ENCODE results near the gene EDN2. TPM values are rescaled to one million over a fixed set of nuclear protein-coding genes. Genes with fewer than 3 reads are reported as not detected.

EDN2 gene
- total and polyA plus RNA-seq, 9 donors, result 0.20 to 24.8 (median 0.36) TPM; not detected in 4

DNA sequence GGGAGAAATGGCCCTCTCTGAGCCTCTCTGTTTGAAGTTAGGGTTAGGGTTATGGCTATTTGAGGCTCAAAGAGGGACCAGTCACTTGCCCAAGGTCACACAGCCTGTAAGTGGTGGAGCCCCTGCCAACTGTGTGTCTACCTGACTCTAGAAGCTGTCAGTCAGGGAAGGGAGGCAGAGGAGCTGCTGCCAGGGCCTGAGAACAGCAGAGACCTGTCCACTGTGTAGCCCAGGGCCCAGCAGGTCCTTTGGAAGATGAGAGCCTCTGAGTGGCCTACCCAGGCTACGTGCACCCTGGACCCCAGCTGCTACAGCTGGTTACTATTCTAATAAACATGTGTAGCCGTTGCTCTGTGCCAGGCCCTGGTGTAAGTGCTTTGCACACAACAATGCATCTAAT lies 15.1 kb upstream of the EDN2 start:
- Histone ChIP-seq H3K9me3 (no peaks in the 10 kb centered on the region), H3K4me3 (no peak overlapping the region), H3K27me3 (no peaks in the 10 kb centered on the region), H3K36me3 (no peaks in the 10 kb centered on the region), H3K27ac (no peak overlapping the region), H3K4me1 (ENCODE audit: insufficient read depth) (peaks cover 6% of the 10 kb centered on the region)
- no peak for DNase-seq
- 73 to 83% (median 82%) methylated on average over 2 of the region's 2 CpGs for WGBS, 3 donors
- intact Hi-C loops (cut with DNase I), result no loop called here
- TF ChIP-seq EP300 (IDR thresholded peaks at IDR 0.05), result no peak
- TF ChIP-seq, protein P1, sequence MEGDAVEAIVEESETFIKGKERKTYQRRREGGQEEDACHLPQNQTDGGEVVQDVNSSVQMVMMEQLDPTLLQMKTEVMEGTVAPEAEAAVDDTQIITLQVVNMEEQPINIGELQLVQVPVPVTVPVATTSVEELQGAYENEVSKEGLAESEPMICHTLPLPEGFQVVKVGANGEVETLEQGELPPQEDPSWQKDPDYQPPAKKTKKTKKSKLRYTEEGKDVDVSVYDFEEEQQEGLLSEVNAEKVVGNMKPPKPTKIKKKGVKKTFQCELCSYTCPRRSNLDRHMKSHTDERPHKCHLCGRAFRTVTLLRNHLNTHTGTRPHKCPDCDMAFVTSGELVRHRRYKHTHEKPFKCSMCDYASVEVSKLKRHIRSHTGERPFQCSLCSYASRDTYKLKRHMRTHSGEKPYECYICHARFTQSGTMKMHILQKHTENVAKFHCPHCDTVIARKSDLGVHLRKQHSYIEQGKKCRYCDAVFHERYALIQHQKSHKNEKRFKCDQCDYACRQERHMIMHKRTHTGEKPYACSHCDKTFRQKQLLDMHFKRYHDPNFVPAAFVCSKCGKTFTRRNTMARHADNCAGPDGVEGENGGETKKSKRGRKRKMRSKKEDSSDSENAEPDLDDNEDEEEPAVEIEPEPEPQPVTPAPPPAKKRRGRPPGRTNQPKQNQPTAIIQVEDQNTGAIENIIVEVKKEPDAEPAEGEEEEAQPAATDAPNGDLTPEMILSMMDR (IDR thresholded peaks at IDR 0.05), result no peak
- no peak for TF ChIP-seq POLR2A (IDR thresholded peaks at IDR 0.05)

DNA sequence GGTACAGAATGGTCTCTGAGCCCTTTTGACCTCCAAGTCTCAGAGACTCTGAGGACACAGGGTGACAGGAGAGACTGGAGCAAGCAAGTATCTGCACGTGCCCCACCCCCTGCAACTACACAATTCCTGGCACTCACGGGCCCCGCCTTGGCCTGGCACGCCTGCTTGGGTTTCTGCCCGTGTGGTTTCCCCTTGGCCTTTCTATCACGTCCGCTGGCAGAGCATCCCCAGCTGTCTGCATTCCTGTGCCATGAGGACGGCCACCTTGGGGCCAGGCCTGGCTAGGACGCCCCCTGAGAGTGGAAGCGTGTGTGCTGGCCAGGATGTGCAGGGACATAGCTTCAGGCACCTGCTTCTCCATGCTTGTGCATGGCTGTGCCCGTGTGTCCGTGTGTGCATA lies 14.3 kb upstream of the EDN2 start:
- H3K27me3 ChIP-seq, result no peaks in the 10 kb centered on the region
- H3K27ac ChIP-seq, result peak overlapping the region in 1 of 2 donors; percentile 14
- H3K4me3 ChIP-seq, result no peak overlapping the region
- no peaks in the 10 kb centered on the region for H3K36me3 ChIP-seq
- TF ChIP-seq EP300 (IDR thresholded peaks at IDR 0.05) (no peak), POLR2A (IDR thresholded peaks at IDR 0.05) (no peak)
- TF ChIP-seq, protein P1 (IDR thresholded peaks at IDR 0.05), result no peak
- H3K4me1 ChIP-seq (ENCODE audit: insufficient read depth), result peaks cover 6% of the 10 kb centered on the region
- DNase-seq, result peak in 3 of 5 donors; percentile 29 to 51 (median 48)
- no peaks in the 10 kb centered on the region for H3K9me3 ChIP-seq
- intact Hi-C loops (cut with DNase I), result no loop called here
- 66 to 76% (median 67%) methylated on average over 12 of the region's 12 CpGs for WGBS, 3 donors

DNA sequence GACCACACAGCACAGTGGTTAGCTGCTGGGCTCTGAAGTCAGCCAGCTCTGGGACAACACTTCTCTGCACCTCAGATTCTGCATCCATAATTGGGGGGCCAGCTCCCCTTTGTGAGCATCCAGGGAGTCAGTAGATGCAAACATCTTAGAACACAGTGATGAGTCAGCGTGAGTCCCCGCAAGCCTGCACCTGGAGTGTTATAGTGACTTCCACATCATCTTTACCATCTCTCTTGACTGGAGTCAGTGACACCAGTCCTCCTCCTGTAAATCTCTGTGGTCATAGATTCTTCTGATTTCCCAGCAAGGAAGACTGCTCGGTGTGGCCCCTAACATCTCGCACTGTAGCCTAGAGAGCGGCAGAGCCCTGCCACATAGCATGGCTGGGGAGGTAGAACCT lies 13.9 kb upstream of the EDN2 start:
- Histone ChIP-seq H3K36me3 (no peaks in the 10 kb centered on the region), H3K4me3 (no peak overlapping the region), H3K9me3 (no peaks in the 10 kb centered on the region), H3K4me1 (ENCODE audit: insufficient read depth) (peaks cover 6% of the 10 kb centered on the region), H3K27me3 (no peaks in the 10 kb centered on the region), H3K27ac (no peak overlapping the region)
- DNase-seq, result no peak
- TF ChIP-seq POLR2A (IDR thresholded peaks at IDR 0.05) (no peak), EP300 (IDR thresholded peaks at IDR 0.05) (no peak)
- TF ChIP-seq, protein P1 (IDR thresholded peaks at IDR 0.05), result no peak
- 93 to 98% (median 97%) methylated on average over 5 of the region's 5 CpGs for WGBS, 3 donors
- intact Hi-C loops (cut with DNase I), result no loop called here

DNA sequence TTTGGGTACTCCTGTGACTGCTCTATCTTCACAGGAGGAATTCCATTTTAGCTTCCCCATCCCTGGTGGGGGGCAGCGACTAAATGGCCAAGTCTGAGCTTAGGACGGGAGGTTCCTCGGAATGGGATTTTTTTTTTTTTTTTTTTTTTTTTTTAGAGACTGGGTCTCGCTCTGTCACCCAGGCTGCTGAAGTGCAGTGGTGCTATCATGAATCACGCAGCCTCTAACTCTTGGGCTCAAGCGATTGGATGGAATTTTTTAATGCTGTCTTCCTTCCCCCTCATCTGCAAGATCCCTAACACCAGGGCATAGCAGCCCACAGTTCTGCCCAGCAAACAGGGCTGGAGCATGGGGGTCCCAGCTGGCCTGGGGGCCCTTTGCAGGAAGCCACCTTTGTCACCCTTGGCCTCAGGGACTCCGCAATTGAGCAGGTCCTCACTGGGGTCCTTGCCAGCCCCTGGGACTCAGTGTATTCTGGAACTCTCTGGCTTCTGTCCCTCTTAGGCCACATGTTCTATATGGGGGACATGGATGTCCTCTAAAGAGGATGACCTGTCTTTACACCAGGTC lies 13.1 kb upstream of the EDN2 start:
- TF ChIP-seq POLR2A (IDR thresholded peaks at IDR 0.05), result no peak
- TF ChIP-seq, protein P1 (IDR thresholded peaks at IDR 0.05), result no peak
- no peak for TF ChIP-seq EP300 (IDR thresholded peaks at IDR 0.05)
- no peaks in the 10 kb centered on the region for H3K27me3 ChIP-seq
- no peaks in the 10 kb centered on the region for H3K36me3 ChIP-seq
- peaks cover 6% of the 10 kb centered on the region for H3K4me1 ChIP-seq (ENCODE audit: insufficient read depth)
- intact Hi-C loops (cut with DNase I), result no loop called here
- no peak overlapping the region for H3K4me3 ChIP-seq
- H3K27ac ChIP-seq, result no peak overlapping the region
- 90 to 92% (median 92%) methylated on average over 7 of the region's 7 CpGs for WGBS, 3 donors
- no peaks in the 10 kb centered on the region for H3K9me3 ChIP-seq
- peak in 1 of 5 donors; percentile 28 for DNase-seq

Data from ovary (tissue), 9 donors.